ENCODE results near the gene APIP. TPM values are rescaled to one million over a fixed set of nuclear protein-coding genes. Genes with fewer than 3 reads are reported as not detected.

The APIP gene
- polyA plus RNA-seq, 2 of the 4 experiments (the other 2 are of a cell fraction) = 42.4 to 55.6 TPM

DNA sequence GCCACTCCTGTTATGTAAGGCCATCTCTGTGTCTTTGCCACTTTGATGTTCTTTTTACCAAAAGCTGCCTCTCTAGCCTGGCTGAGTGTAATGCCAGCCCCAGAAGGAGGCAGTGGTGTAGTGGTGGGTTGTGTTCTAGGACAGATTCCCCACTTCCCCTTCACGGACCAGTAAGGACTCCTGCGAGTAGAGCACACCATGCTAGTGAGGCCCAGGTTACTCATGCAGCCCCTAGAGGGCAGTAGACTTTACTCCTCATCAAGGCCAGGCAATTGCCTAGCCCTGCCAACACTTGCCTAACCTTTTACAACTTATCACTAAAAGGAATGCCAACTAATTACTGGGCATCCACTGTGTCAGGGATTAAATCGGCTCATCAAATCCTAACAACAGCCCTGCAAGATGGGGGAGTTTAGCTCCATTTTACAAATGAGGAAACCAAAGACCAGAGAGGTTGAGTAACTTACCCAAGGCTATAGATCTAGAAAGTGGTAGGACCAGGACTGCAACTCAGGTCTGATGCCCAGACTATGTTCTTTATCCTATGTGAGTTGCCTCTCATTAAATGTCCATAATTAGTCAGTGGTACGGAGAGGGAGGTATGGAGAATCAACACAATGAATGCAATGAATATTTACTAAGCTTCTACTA, 75.3 kb downstream of the APIP start:
- peak in 1 of 2 experiments; percentile 59 for DNase-seq (ENCODE audit: low read depth in 1 of 2, low spot score in 1 of 2)

GRCh38 chr11:34839969-34840368, 76.2 kb downstream of the APIP start:
- no peak for DNase-seq (ENCODE audit: low read depth in 1 of 2, low spot score in 1 of 2)
- ChIA-PET POLR2A (no interaction called here), CTCF (interaction anchor here (1.4 to 1.6 kb wide), 3 partner anchors 10 to 44 kb away, joined by 3 to 4 read pairs (median 3); no protein-coding TSS in a partner anchor)
- Histone ChIP-seq H3K9me3 (no peaks in the 10 kb centered on the region), H3K27ac (no peak overlapping the region), H3K4me3 (no peak overlapping the region), H3K4me2 (no peak overlapping the region), H3K4me1 (peaks cover 11% of the 10 kb centered on the region; the same call in 1 of the 3 replicates)
- no peak for ATAC-seq
- FAIRE-seq = no peak
- TF ChIP-seq, protein P1, sequence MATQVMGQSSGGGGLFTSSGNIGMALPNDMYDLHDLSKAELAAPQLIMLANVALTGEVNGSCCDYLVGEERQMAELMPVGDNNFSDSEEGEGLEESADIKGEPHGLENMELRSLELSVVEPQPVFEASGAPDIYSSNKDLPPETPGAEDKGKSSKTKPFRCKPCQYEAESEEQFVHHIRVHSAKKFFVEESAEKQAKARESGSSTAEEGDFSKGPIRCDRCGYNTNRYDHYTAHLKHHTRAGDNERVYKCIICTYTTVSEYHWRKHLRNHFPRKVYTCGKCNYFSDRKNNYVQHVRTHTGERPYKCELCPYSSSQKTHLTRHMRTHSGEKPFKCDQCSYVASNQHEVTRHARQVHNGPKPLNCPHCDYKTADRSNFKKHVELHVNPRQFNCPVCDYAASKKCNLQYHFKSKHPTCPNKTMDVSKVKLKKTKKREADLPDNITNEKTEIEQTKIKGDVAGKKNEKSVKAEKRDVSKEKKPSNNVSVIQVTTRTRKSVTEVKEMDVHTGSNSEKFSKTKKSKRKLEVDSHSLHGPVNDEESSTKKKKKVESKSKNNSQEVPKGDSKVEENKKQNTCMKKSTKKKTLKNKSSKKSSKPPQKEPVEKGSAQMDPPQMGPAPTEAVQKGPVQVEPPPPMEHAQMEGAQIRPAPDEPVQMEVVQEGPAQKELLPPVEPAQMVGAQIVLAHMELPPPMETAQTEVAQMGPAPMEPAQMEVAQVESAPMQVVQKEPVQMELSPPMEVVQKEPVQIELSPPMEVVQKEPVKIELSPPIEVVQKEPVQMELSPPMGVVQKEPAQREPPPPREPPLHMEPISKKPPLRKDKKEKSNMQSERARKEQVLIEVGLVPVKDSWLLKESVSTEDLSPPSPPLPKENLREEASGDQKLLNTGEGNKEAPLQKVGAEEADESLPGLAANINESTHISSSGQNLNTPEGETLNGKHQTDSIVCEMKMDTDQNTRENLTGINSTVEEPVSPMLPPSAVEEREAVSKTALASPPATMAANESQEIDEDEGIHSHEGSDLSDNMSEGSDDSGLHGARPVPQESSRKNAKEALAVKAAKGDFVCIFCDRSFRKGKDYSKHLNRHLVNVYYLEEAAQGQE (IDR thresholded peaks at IDR 0.05) = no peak
- TF ChIP-seq MAZ (IDR thresholded peaks at IDR 0.05; ENCODE audit: borderline replicate concordance, low read depth, low read length) (no peak), RNF2 (IDR thresholded peaks at IDR 0.05; ENCODE audit: borderline replicate concordance, low read depth) (no peak), EHMT2 (IDR thresholded peaks at IDR 0.05; ENCODE audit: low read depth) (no peak), HMGXB4 (CRISPR knock-in tag; IDR thresholded peaks at IDR 0.05; ENCODE audit: borderline replicate concordance) (no peak), CHD4 (IDR thresholded peaks at IDR 0.05; ENCODE audit: borderline replicate concordance) (no peak), ZFP36 (IDR thresholded peaks at IDR 0.05; ENCODE audit: borderline replicate concordance, partially characterized antibody) (no peak), ZNF302 (CRISPR knock-in tag; IDR thresholded peaks at IDR 0.05) (no peak)
- TF ChIP-seq, protein P2, sequence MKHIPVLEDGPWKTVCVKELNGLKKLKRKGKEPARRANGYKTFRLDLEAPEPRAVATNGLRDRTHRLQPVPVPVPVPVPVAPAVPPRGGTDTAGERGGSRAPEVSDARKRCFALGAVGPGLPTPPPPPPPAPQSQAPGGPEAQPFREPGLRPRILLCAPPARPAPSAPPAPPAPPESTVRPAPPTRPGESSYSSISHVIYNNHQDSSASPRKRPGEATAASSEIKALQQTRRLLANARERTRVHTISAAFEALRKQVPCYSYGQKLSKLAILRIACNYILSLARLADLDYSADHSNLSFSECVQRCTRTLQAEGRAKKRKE (CRISPR knock-in tag; IDR thresholded peaks at IDR 0.05; ENCODE audit: low read depth) = no peak
- TF ChIP-seq, protein P3, sequence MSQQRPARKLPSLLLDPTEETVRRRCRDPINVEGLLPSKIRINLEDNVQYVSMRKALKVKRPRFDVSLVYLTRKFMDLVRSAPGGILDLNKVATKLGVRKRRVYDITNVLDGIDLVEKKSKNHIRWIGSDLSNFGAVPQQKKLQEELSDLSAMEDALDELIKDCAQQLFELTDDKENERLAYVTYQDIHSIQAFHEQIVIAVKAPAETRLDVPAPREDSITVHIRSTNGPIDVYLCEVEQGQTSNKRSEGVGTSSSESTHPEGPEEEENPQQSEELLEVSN (IDR thresholded peaks at IDR 0.05; ENCODE audit: borderline replicate concordance, low read depth) = no peak
- 97% methylated on average over 2 of the region's 2 CpGs for WGBS (ENCODE audit: missing lambda C conversion rate)

More for the DNA sequence above, 75.3 kb downstream of the APIP start:
- Histone ChIP-seq H3K4me2 (no peak overlapping the region), H3K4me1 (peaks cover 11% of the 10 kb centered on the region; the same call in 1 of the 3 replicates), H3K27ac (peak overlapping the region in 1 of 2 experiments; percentile 44; a peak in 2 of 6 replicates), H3K9me3 (no peaks in the 10 kb centered on the region), H3K4me3 (no peak overlapping the region)
- FAIRE-seq = no peak
- POLR2A ChIA-PET = no interaction called here
- CTCF ChIA-PET = interaction anchor here (0.8 to 1.6 kb wide), 4 partner anchors 9 to 29 kb away, joined by 3 to 5 read pairs (median 3); no protein-coding TSS in a partner anchor
- 56% methylated on average over 4 of the region's 4 CpGs for WGBS (ENCODE audit: missing lambda C conversion rate)
- no peak for TF ChIP-seq ZNF302 (CRISPR knock-in tag; IDR thresholded peaks at IDR 0.05)
- no peak for TF ChIP-seq EHMT2 (IDR thresholded peaks at IDR 0.05; ENCODE audit: low read depth)
- TF ChIP-seq MYC (IDR thresholded peaks at IDR 0.05; ENCODE audit: borderline replicate concordance, low read length) = no peak
- TF ChIP-seq, protein P3 (IDR thresholded peaks at IDR 0.05; ENCODE audit: borderline replicate concordance, low read depth) = no peak
- no peak for TF ChIP-seq EP300 (IDR thresholded peaks at IDR 0.05)
- TF ChIP-seq HOXB13 (CRISPR knock-in tag; IDR thresholded peaks at IDR 0.05; ENCODE audit: low read depth) = no peak
- TF ChIP-seq RAD21 (conservative IDR thresholded peaks at IDR 0.05 in 1 of 2, IDR thresholded peaks at IDR 0.05 in 1 of 2) = peak in 1 of 2 experiments; percentile 25; a peak in 1 of 5 replicates
- TF ChIP-seq, protein P4, sequence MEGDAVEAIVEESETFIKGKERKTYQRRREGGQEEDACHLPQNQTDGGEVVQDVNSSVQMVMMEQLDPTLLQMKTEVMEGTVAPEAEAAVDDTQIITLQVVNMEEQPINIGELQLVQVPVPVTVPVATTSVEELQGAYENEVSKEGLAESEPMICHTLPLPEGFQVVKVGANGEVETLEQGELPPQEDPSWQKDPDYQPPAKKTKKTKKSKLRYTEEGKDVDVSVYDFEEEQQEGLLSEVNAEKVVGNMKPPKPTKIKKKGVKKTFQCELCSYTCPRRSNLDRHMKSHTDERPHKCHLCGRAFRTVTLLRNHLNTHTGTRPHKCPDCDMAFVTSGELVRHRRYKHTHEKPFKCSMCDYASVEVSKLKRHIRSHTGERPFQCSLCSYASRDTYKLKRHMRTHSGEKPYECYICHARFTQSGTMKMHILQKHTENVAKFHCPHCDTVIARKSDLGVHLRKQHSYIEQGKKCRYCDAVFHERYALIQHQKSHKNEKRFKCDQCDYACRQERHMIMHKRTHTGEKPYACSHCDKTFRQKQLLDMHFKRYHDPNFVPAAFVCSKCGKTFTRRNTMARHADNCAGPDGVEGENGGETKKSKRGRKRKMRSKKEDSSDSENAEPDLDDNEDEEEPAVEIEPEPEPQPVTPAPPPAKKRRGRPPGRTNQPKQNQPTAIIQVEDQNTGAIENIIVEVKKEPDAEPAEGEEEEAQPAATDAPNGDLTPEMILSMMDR (IDR thresholded peaks at IDR 0.05) = peak; percentile 17; the same call in 1 of the 3 replicates
- no peak for TF ChIP-seq KDM1A (IDR thresholded peaks at IDR 0.05; ENCODE audit: low read depth)
- TF ChIP-seq NR3C1 (IDR thresholded peaks at IDR 0.05) = no peak
- no peak for TF ChIP-seq SREBF2 (IDR thresholded peaks at IDR 0.05)
- ATAC-seq = peak in 1 of 2 experiments; percentile 89; a peak in 3 of 6 replicates

Data from A549 (cell line).